HG03108 (cell line): Measurements from ENCODE around the gene PTBP3.
A peak's percentile ranks its signal among the peaks of the same experiment; 100 is the strongest.
"Not testable (repeated sequence)": the region's sequence is repeated elsewhere in the genome, so short reads cannot be mapped to it uniquely, and the experiment has no call there.

Source experiments
- ATAC-seq: cut with Tn5 transposase; IDR thresholded peaks from one replicate; pipeline ENCODE4 v1.9.1; 2021; ENCODE audit warnings: moderate library complexity; ENCODE audit not compliant: unreplicated experiment

Gene PTBP3

GRCh38 chr9:112224401-112225289 lies 108.8 kb downstream of the PTBP3 start:
- ATAC-seq, result peak; percentile 69

- ATAC-seq, result peak; percentile 93
Observed at GRCh38 chr9:112218908-112219307, 114.5 kb downstream of the PTBP3 start.

GRCh38 chr9:112212926-112213325 lies 120.5 kb downstream of the PTBP3 start:
- no peak for ATAC-seq

GRCh38 chr9:112207451-112207850 lies 126.0 kb downstream of the PTBP3 start:
- ATAC-seq, result no peak

GRCh38 chr9:112203536-112203935 lies 129.9 kb downstream of the PTBP3 start:
- no peak for ATAC-seq

- no peak for ATAC-seq
Observed at GRCh38 chr9:112200711-112201110, 132.7 kb downstream of the PTBP3 start.

GRCh38 chr9:112198646-112199045 lies 134.8 kb downstream of the PTBP3 start:
- no peak for ATAC-seq

- ATAC-seq, result no peak
Observed at GRCh38 chr9:112194969-112195431, 138.4 kb downstream of the PTBP3 start.

- no peak for ATAC-seq
Observed at GRCh38 chr9:112193572-112194288, 139.7 kb downstream of the PTBP3 start.

GRCh38 chr9:112190320-112190719 lies 143.1 kb downstream of the PTBP3 start:
- ATAC-seq, result not testable (repeated sequence)

GRCh38 chr9:112188884-112189283 lies 144.5 kb downstream of the PTBP3 start:
- ATAC-seq, result no peak

- no peak for ATAC-seq
Observed at GRCh38 chr9:112187404-112187803, 146.0 kb downstream of the PTBP3 start.

GRCh38 chr9:112186695-112187094 lies 146.7 kb downstream of the PTBP3 start:
- no peak for ATAC-seq

GRCh38 chr9:112184946-112185345 lies 148.5 kb downstream of the PTBP3 start:
- ATAC-seq, result no peak

GRCh38 chr9:112184221-112184620 lies 149.2 kb downstream of the PTBP3 start:
- ATAC-seq, result no peak

GRCh38 chr9:112180387-112180881 lies 153.0 kb downstream of the PTBP3 start:
- no peak for ATAC-seq

GRCh38 chr9:112179816-112180215 lies 153.6 kb downstream of the PTBP3 start:
- ATAC-seq, result no peak

- ATAC-seq, result no peak
Observed at GRCh38 chr9:112176524-112176923, 156.9 kb downstream of the PTBP3 start.

- ATAC-seq, result no peak
Observed at GRCh38 chr9:112175796-112176315, 157.6 kb downstream of the PTBP3 start.

GRCh38 chr9:112174965-112175795 lies 158.2 kb downstream of the PTBP3 start, which contains the start of gene SUSD1:
TSS of gene SUSD1 (minus strand) at chr9:112175297. CDS start at chr9:112175235, 62 bp downstream.
- ATAC-seq, result peak; percentile 35
